ENCODE data around the gene SLC30A7.

The SLC30A7 gene

GRCh38 chr1:101029184-101029583, 133.3 kb downstream of the SLC30A7 start:
- TF ChIP-seq POLR2AphosphoS5 (IDR thresholded peaks at IDR 0.05; ENCODE audit: low read depth, low read length), result no peak
- no peak for TF ChIP-seq FOXP2 (optimal IDR thresholded peaks at IDR 0.05; ENCODE audit: borderline replicate concordance, extremely low read depth, extremely low read length, insufficient read depth)
- no peak for TF ChIP-seq REST (IDR thresholded peaks at IDR 0.05; ENCODE audit: insufficient read depth in 1 of 2, low read depth in 2 of 2, low read length in 2 of 2)
- TF ChIP-seq SIN3A (IDR thresholded peaks at IDR 0.05; ENCODE audit: borderline replicate concordance, insufficient read depth, low read length), result no peak
- no peak for TF ChIP-seq TAF1 (IDR thresholded peaks at IDR 0.05; ENCODE audit: borderline replicate concordance, insufficient read depth, low read length)

- TF ChIP-seq TAF1 (IDR thresholded peaks at IDR 0.05; ENCODE audit: borderline replicate concordance, insufficient read depth, low read length), result no peak
- TF ChIP-seq POLR2AphosphoS5 (IDR thresholded peaks at IDR 0.05; ENCODE audit: low read depth, low read length), result no peak
These were observed 135.0 kb downstream of the SLC30A7 start for GRCh38 chr1:101030881-101031280.

Data from PFSK-1 (cell line).